Type B pancreatic cell (in vitro differentiated cells): ENCODE results near the gene PLA1A. TPM values are rescaled to one million over a fixed set of nuclear protein-coding genes. Genes with fewer than 3 reads are reported as not detected.

ENCODE experiments used
- DNase-seq: peaks from one replicate; pipeline ENCODE4 v3.0.0; 2021; ENCODE audit warnings: mixed read lengths; ENCODE audit not compliant: unreplicated experiment; ENCODE audit errors: extremely low spot score
- H3K27ac Mint-ChIP-seq: 2 replicates; pipeline ENCODE4 v1.8.0; 2021; ENCODE audit warnings: mild to moderate bottlenecking, mixed read lengths
- H3K27me3 Mint-ChIP-seq: 2 replicates; pipeline ENCODE4 v1.8.0; 2021; ENCODE audit warnings: mixed read lengths
- H3K36me3 Mint-ChIP-seq: 2 replicates; pipeline ENCODE4 v1.8.0; 2021; ENCODE audit warnings: mixed read lengths
- H3K4me1 Mint-ChIP-seq: one replicate; pipeline ENCODE4 v1.8.0; 2021; ENCODE audit warnings: mixed read lengths; ENCODE audit not compliant: unreplicated experiment
- H3K4me3 Mint-ChIP-seq: 2 replicates; pipeline ENCODE4 v1.8.0; 2021; ENCODE audit warnings: mild to moderate bottlenecking, mixed read lengths
- H3K9me3 Mint-ChIP-seq: 2 replicates; pipeline ENCODE4 v1.8.0; 2021; ENCODE audit warnings: mixed read lengths
- total RNA-seq: library from RNA; stranded (reverse); gene quantifications from 2 replicates; pipeline ENCODE4 v1.2.1, GENCODE V29; 2021; ENCODE audit warnings: low replicate concordance
- TF ChIP-seq, protein P1 (sequence below): fragments of 200-600 bp; sonication (generic); conservative IDR thresholded peaks from 2 replicates; pipeline ENCODE4 v1.5.0; 2021; ENCODE audit warnings: antibody characterized with exemption, mild to moderate bottlenecking

PLA1A gene
- total RNA-seq, 1 donor from 2014 or later, result 1.6 TPM

- H3K27me3 Mint-ChIP-seq, result no peaks in the 10 kb centered on the region
- no peak for DNase-seq
- H3K4me3 Mint-ChIP-seq, result no peak overlapping the region
- H3K9me3 Mint-ChIP-seq, result peaks cover 5% of the 10 kb centered on the region
- no peak overlapping the region for H3K27ac Mint-ChIP-seq
- H3K36me3 Mint-ChIP-seq, result no peaks in the 10 kb centered on the region
- TF ChIP-seq, protein P1, sequence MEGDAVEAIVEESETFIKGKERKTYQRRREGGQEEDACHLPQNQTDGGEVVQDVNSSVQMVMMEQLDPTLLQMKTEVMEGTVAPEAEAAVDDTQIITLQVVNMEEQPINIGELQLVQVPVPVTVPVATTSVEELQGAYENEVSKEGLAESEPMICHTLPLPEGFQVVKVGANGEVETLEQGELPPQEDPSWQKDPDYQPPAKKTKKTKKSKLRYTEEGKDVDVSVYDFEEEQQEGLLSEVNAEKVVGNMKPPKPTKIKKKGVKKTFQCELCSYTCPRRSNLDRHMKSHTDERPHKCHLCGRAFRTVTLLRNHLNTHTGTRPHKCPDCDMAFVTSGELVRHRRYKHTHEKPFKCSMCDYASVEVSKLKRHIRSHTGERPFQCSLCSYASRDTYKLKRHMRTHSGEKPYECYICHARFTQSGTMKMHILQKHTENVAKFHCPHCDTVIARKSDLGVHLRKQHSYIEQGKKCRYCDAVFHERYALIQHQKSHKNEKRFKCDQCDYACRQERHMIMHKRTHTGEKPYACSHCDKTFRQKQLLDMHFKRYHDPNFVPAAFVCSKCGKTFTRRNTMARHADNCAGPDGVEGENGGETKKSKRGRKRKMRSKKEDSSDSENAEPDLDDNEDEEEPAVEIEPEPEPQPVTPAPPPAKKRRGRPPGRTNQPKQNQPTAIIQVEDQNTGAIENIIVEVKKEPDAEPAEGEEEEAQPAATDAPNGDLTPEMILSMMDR, result no peak
- peaks cover 11% of the 10 kb centered on the region for H3K4me1 Mint-ChIP-seq
These were observed 5.0 kb downstream of the PLA1A start for GRCh38 chr3:119602676-119603075.

- Mint-ChIP-seq H3K27me3 (no peaks in the 10 kb centered on the region), H3K4me1 (peaks cover 9% of the 10 kb centered on the region), H3K9me3 (peaks cover 5% of the 10 kb centered on the region), H3K36me3 (no peaks in the 10 kb centered on the region), H3K27ac (no peak overlapping the region), H3K4me3 (no peak overlapping the region)
- TF ChIP-seq, protein P1, result no peak
- DNase-seq, result no peak
These were observed 7.2 kb downstream of the PLA1A start for GRCh38 chr3:119604878-119605277.

- Mint-ChIP-seq H3K27me3 (no peaks in the 10 kb centered on the region), H3K36me3 (no peaks in the 10 kb centered on the region), H3K27ac (peak overlapping the region; percentile 86), H3K4me1 (peaks cover 9% of the 10 kb centered on the region), H3K4me3 (peak overlapping the region; percentile 37), H3K9me3 (peaks cover 10% of the 10 kb centered on the region)
- TF ChIP-seq, protein P1, result no peak
- no peak for DNase-seq
These were observed 10.8 kb downstream of the PLA1A start for GRCh38 chr3:119608405-119609000.

DNA sequence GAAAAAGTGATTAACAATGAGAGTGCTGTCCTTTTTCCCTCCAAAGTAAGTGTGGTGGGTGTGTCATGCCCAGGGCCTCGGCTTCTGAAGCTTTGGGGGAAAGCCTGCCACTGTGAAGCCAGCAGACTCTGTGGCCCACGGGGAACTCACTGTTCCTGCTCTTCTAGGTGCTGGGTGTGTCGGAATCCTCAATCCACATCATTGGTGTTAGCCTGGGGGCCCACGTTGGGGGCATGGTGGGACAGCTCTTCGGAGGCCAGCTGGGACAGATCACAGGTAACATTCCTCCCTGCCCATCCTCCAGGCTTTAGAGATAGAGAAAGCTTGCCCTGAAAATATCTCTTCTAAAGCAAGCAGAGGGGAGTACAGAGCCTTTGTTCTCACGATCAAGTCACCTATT is 11.6 kb downstream of the PLA1A start:
- Mint-ChIP-seq H3K9me3 (peaks cover 10% of the 10 kb centered on the region), H3K27ac (peak overlapping the region; percentile 86), H3K27me3 (no peaks in the 10 kb centered on the region), H3K4me1 (peaks cover 9% of the 10 kb centered on the region), H3K4me3 (peak overlapping the region; percentile 37), H3K36me3 (no peaks in the 10 kb centered on the region)
- TF ChIP-seq, protein P1, result no peak
- DNase-seq, result no peak

DNA sequence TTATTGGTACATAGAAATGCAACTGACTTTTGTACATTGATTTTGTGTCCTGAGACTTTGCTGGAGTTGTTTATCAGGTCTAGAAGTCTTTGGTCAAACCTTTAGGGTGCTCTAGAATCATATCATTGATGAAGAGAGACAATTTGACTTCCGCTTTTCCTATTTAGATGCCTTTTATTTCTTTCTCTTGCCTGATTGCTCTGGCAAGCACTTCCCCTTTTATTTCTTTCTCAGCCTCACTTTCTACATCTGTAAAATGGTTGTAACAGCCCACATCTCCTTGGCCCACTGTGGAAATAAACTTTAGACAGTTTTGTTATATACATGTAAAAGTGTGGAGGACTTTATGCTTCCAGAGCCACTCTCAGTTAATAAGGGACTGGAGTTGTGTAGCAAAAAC is 14.0 kb downstream of the PLA1A start:
- H3K27me3 Mint-ChIP-seq, result no peaks in the 10 kb centered on the region
- DNase-seq, result no peak
- no peak overlapping the region for H3K27ac Mint-ChIP-seq
- H3K9me3 Mint-ChIP-seq, result peaks cover 10% of the 10 kb centered on the region
- peaks cover 9% of the 10 kb centered on the region for H3K4me1 Mint-ChIP-seq
- H3K4me3 Mint-ChIP-seq, result no peak overlapping the region
- TF ChIP-seq, protein P1, result no peak
- no peaks in the 10 kb centered on the region for H3K36me3 Mint-ChIP-seq
